Right lung (tissue), 5 donors: ENCODE measurements around the gene TMCC3. TPM values are rescaled to one million over a fixed set of nuclear protein-coding genes. Genes with fewer than 3 reads are reported as not detected.
"Not testable (repeated sequence)": the region's sequence is repeated elsewhere in the genome, so short reads cannot be mapped to it uniquely, and the experiment has no call there.

Experiments used
- DNase-seq, 2 donors: peaks; one replicate each; pipeline ENCODE4 v3.0.0-alpha.2; 2013
- polyA plus RNA-seq, 5 donors: library from polyadenylated mRNA; unstranded; fragments of 120-200 nt; gene quantifications; one replicate each; pipeline versions ENCODE4 v1.2.1 to v1.2.3, GENCODE V29; 2013; ENCODE audit warnings: inconsistent platforms in 1 of 5, low replicate concordance in 1 of 5; ENCODE audit not compliant: insufficient read length in 5 of 5, insufficient read depth in 1 of 5

The TMCC3 gene
- polyA plus RNA-seq, 5 donors: 4.7 to 8.3 (median 6.0) TPM

- no peak for DNase-seq
Measured at GRCh38 chr12:94636462-94637085, 13.8 kb downstream of the TMCC3 start.

GRCh38 chr12:94634717-94635116 is 15.6 kb downstream of the TMCC3 start:
- DNase-seq: no peak

- no peak for DNase-seq
Measured at GRCh38 chr12:94633401-94633800, 17.0 kb downstream of the TMCC3 start.

GRCh38 chr12:94631058-94631457 is 19.3 kb downstream of the TMCC3 start:
- DNase-seq: no peak

- DNase-seq: no peak
Measured at GRCh38 chr12:94628819-94629472, 21.4 kb downstream of the TMCC3 start.

GRCh38 chr12:94628369-94628768 is 22.0 kb downstream of the TMCC3 start:
- no peak for DNase-seq

GRCh38 chr12:94625531-94625930 is 24.8 kb downstream of the TMCC3 start:
- no peak for DNase-seq

- DNase-seq: no peak
Measured at GRCh38 chr12:94623161-94623920, 27.0 kb downstream of the TMCC3 start.

GRCh38 chr12:94622475-94622874 is 27.9 kb downstream of the TMCC3 start:
- DNase-seq: no peak

- DNase-seq: no peak
Measured at GRCh38 chr12:94621662-94622359, 28.5 kb downstream of the TMCC3 start.

- DNase-seq: no peak
Measured at GRCh38 chr12:94620621-94621020, 29.7 kb downstream of the TMCC3 start.

GRCh38 chr12:94618995-94619695 is 31.2 kb downstream of the TMCC3 start:
- DNase-seq: no peak

- no peak for DNase-seq
Measured at GRCh38 chr12:94617101-94617500, 33.3 kb downstream of the TMCC3 start.

GRCh38 chr12:94616203-94616729 is 34.1 kb downstream of the TMCC3 start:
- DNase-seq: no peak

GRCh38 chr12:94615260-94616181 is 34.8 kb downstream of the TMCC3 start:
- DNase-seq: no peak

- DNase-seq: no peak
Measured at GRCh38 chr12:94614288-94614721, 36.1 kb downstream of the TMCC3 start.

GRCh38 chr12:94609917-94610443 is 40.4 kb downstream of the TMCC3 start:
- no peak for DNase-seq

- DNase-seq: not testable (repeated sequence)
Measured at GRCh38 chr12:94606810-94607209, 43.5 kb downstream of the TMCC3 start.

GRCh38 chr12:94604366-94604698 is 46.0 kb downstream of the TMCC3 start:
- no peak for DNase-seq
